HepG2 (cell line): ENCODE measurements around the gene TNNT3.

Experiments used
- PCBP1 ChIP-seq: fragments of 200-400 bp; formaldehyde crosslinking; IDR thresholded peaks from 2 replicates; pipeline ENCODE4 v1.6.1; 2017; ENCODE audit warnings: mild to moderate bottlenecking, low read depth, low read length, borderline replicate concordance
- SALL2 ChIP-seq: sonication (generic); formaldehyde crosslinking; IDR thresholded peaks from 2 replicates; pipeline ENCODE4 v1.8.1; 2023; ENCODE audit warnings: mild to moderate bottlenecking, missing genetic modification reagents, inconsistent platforms
- TAF1 ChIP-seq: sonication (generic); formaldehyde crosslinking; IDR thresholded peaks from 2 replicates; pipeline ENCODE4 v1.4.0; 2020; ENCODE audit warnings: missing genetic modification reagents

DNA sequence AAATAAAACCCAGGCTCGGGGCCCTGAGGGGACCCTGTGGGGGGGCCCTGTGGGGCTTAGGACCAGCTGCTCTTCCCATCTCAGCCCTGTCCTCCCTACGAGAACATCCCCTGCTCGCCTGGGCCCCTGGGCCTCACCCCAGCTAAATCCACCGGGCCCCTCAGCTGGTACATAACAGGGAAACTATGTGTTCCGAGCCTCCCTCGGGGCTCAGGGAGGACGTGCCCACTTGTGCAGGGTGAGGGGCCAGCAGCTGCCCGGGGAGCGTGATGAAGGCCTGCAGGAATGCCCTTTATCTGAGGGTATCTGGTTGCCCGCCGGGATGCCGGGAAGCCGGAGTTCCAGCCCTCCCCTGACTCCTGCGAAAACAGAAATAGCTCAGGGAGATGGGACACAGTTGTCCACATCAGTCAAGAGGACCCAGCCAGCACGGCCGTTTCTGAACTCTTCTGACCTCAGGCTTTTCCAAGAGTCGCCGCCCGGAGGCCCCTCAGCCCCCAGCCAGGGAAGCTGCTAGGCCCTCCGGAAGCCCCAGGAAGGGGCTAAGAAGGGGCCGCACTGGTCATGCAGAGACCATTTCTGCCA is 48.2 kb downstream of the TNNT3 start:
- TF ChIP-seq PCBP1, result no peak
- TF ChIP-seq SALL2, result no peak
- no peak for TF ChIP-seq TAF1
